ENCODE results near the gene ARL15.

DNA sequence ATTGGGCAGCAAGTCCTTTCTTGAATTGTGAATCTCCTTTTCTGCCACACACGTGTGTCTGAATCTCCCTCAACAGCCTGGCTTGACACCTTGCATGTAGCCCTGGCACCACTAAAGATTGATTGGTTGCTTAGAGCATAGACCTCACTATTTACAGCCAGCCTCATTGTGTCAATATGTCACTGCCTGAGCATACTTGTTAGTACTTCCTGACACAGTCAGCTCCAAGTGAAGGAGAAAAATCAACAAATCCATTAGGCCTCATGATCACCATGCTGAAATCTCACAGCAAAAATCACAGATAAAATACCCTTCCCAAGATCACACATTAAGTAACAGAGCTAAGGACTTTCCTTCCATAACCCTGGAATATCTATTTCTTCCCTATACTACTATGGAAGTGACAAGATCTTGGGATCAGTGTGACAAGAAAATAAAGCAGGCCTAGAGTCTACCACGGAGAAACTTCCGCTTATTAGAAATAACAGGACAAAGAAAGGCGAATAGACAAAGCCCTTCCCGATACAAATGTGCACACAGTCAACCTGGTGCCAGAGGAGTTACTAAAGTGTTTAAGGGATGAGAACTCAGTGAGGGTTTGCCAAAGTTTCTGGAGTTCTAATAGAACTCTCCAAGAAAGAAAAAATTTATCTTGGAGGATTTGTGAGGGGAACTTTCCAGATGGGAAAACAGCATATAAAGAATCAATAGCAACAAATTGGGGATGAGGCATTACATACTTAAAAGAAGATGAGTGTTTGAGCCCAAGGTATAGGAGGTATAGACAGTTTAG is 5.6 kb upstream of the ARL15 start:
- TF ChIP-seq MXI1 (IDR thresholded peaks at IDR 0.05; ENCODE audit: low read depth, low read length) (no peak), EP300 (IDR thresholded peaks at IDR 0.05; ENCODE audit: borderline replicate concordance in 1 of 2, low read depth in 1 of 2, low read length in 1 of 2) (no peak), RCOR1 (IDR thresholded peaks at IDR 0.05; ENCODE audit: low read length) (no peak), GABPA (IDR thresholded peaks at IDR 0.05; ENCODE audit: low read depth) (no peak), RXRA (IDR thresholded peaks at IDR 0.05; ENCODE audit: borderline replicate concordance, low read depth) (no peak), POLR2AphosphoS5 (IDR thresholded peaks at IDR 0.05; ENCODE audit: low read depth, low read length) (no peak), YY1 (IDR thresholded peaks at IDR 0.05; ENCODE audit: low read depth) (no peak)
- TF ChIP-seq, protein P1, sequence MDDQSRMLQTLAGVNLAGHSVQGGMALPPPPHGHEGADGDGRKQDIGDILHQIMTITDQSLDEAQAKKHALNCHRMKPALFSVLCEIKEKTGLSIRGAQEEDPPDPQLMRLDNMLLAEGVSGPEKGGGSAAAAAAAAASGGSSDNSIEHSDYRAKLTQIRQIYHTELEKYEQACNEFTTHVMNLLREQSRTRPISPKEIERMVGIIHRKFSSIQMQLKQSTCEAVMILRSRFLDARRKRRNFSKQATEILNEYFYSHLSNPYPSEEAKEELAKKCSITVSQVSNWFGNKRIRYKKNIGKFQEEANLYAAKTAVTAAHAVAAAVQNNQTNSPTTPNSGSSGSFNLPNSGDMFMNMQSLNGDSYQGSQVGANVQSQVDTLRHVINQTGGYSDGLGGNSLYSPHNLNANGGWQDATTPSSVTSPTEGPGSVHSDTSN (IDR thresholded peaks at IDR 0.05): no peak
- TF ChIP-seq, protein P2, sequence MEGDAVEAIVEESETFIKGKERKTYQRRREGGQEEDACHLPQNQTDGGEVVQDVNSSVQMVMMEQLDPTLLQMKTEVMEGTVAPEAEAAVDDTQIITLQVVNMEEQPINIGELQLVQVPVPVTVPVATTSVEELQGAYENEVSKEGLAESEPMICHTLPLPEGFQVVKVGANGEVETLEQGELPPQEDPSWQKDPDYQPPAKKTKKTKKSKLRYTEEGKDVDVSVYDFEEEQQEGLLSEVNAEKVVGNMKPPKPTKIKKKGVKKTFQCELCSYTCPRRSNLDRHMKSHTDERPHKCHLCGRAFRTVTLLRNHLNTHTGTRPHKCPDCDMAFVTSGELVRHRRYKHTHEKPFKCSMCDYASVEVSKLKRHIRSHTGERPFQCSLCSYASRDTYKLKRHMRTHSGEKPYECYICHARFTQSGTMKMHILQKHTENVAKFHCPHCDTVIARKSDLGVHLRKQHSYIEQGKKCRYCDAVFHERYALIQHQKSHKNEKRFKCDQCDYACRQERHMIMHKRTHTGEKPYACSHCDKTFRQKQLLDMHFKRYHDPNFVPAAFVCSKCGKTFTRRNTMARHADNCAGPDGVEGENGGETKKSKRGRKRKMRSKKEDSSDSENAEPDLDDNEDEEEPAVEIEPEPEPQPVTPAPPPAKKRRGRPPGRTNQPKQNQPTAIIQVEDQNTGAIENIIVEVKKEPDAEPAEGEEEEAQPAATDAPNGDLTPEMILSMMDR (IDR thresholded peaks at IDR 0.05): no peak
- TF ChIP-seq, protein P3, sequence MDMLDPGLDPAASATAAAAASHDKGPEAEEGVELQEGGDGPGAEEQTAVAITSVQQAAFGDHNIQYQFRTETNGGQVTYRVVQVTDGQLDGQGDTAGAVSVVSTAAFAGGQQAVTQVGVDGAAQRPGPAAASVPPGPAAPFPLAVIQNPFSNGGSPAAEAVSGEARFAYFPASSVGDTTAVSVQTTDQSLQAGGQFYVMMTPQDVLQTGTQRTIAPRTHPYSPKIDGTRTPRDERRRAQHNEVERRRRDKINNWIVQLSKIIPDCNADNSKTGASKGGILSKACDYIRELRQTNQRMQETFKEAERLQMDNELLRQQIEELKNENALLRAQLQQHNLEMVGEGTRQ (IDR thresholded peaks at IDR 0.05; ENCODE audit: borderline replicate concordance, low read depth, low read length): no peak
- TF ChIP-seq, protein P4, sequence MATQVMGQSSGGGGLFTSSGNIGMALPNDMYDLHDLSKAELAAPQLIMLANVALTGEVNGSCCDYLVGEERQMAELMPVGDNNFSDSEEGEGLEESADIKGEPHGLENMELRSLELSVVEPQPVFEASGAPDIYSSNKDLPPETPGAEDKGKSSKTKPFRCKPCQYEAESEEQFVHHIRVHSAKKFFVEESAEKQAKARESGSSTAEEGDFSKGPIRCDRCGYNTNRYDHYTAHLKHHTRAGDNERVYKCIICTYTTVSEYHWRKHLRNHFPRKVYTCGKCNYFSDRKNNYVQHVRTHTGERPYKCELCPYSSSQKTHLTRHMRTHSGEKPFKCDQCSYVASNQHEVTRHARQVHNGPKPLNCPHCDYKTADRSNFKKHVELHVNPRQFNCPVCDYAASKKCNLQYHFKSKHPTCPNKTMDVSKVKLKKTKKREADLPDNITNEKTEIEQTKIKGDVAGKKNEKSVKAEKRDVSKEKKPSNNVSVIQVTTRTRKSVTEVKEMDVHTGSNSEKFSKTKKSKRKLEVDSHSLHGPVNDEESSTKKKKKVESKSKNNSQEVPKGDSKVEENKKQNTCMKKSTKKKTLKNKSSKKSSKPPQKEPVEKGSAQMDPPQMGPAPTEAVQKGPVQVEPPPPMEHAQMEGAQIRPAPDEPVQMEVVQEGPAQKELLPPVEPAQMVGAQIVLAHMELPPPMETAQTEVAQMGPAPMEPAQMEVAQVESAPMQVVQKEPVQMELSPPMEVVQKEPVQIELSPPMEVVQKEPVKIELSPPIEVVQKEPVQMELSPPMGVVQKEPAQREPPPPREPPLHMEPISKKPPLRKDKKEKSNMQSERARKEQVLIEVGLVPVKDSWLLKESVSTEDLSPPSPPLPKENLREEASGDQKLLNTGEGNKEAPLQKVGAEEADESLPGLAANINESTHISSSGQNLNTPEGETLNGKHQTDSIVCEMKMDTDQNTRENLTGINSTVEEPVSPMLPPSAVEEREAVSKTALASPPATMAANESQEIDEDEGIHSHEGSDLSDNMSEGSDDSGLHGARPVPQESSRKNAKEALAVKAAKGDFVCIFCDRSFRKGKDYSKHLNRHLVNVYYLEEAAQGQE (IDR thresholded peaks at IDR 0.05; ENCODE audit: low read depth, low read length): no peak

Measured in SK-N-SH (cell line).